Ascending aorta (tissue), 2 donors: ENCODE measurements around the gene ABCC10. TPM values are rescaled to one million over a fixed set of nuclear protein-coding genes. Genes with fewer than 3 reads are reported as not detected.
"Not testable (repeated sequence)": the region's sequence is repeated elsewhere in the genome, so short reads cannot be mapped to it uniquely, and the experiment has no call there.

Experiments used
- DNase-seq, 2 donors: peaks; one replicate each; pipeline ENCODE4 v3.0.0-alpha.2; 2019; ENCODE audit warnings: low spot score in 2 of 2
- H3K27ac ChIP-seq, 2 donors: fragments of 200-600 bp; sonication (generic); one replicate each; pipeline ENCODE4 v1.5.1; 2016 to 2017; ENCODE audit warnings: mild to moderate bottlenecking in 1 of 2
- H3K27me3 ChIP-seq: fragments of 200-600 bp; sonication (generic); one replicate; pipeline ENCODE4 v1.5.1; 2017
- H3K36me3 ChIP-seq, 2 donors: fragments of 200-600 bp; sonication (generic); one replicate each; pipeline ENCODE4 v1.5.1; 2016
- H3K4me1 ChIP-seq, 2 donors: fragments of 200-600 bp; sonication (generic); one replicate each; pipeline ENCODE4 v1.5.1; 2016 to 2017; ENCODE audit warnings: mild to moderate bottlenecking in 1 of 2
- H3K4me3 ChIP-seq, 2 donors: fragments of 200-600 bp; sonication (generic); one replicate each; pipeline ENCODE4 v1.5.1; 2016 to 2017; ENCODE audit warnings: mild to moderate bottlenecking in 1 of 2
- H3K9me3 ChIP-seq, 2 donors: fragments of 200-600 bp; sonication (generic); one replicate each; pipeline ENCODE4 v1.5.1; 2016
- CTCF ChIP-seq, 3 experiments: fragments of 200-600 bp in 2 of 3; fragments of 450-650 bp in 1 of 3; sonication (generic) in 2 of 3; IDR thresholded peaks; one replicate each; pipeline ENCODE4 v1.5.1; 2016 to 2019; ENCODE audit warnings: antibody characterized with exemption in 3 of 3, mild to moderate bottlenecking in 1 of 3, moderate library complexity in 1 of 3
- intact Hi-C: fragments of 100-400 bp; cut with DNase I; formaldehyde crosslinking; loops from one replicate; pipeline ENCODE4 v1.15.1; 2023
- total RNA-seq: library from RNA; depleted of rRNA; stranded (reverse); fragments of >200 nt; gene quantifications from one replicate; pipeline ENCODE4 v1.1.0, GENCODE V29; 2016

Gene ABCC10
- total RNA-seq, 1 donor from 2014 or later: 4.6 TPM

GRCh38 chr6:43459535-43459934 lies 32.2 kb downstream of the ABCC10 start:
- Histone ChIP-seq H3K36me3 (no peaks in the 10 kb centered on the region), H3K4me1 (peaks cover 0 to 9% of the 10 kb centered on the region in 2 donors), H3K9me3 (no peaks in the 10 kb centered on the region), H3K27me3 (peaks cover 5% of the 10 kb centered on the region), H3K27ac (no peak overlapping the region), H3K4me3 (no peak overlapping the region)
- DNase-seq: no peak
- no peak for TF ChIP-seq CTCF (IDR thresholded peaks at IDR 0.05)
- intact Hi-C loops: no loop called here

- Histone ChIP-seq H3K27me3 (peaks cover 5% of the 10 kb centered on the region), H3K27ac (no peak overlapping the region), H3K4me1 (peaks cover 0 to 5% of the 10 kb centered on the region in 2 donors), H3K36me3 (no peaks in the 10 kb centered on the region), H3K9me3 (no peaks in the 10 kb centered on the region), H3K4me3 (no peak overlapping the region)
- no peak for TF ChIP-seq CTCF (IDR thresholded peaks at IDR 0.05)
- intact Hi-C loops: no loop called here
- DNase-seq: no peak
These were observed 32.7 kb downstream of the ABCC10 start for GRCh38 chr6:43460032-43460431.

GRCh38 chr6:43461936-43462335 lies 34.6 kb downstream of the ABCC10 start:
- H3K27me3 ChIP-seq: no peaks in the 10 kb centered on the region
- no peaks in the 10 kb centered on the region for H3K36me3 ChIP-seq
- no peak for TF ChIP-seq CTCF (IDR thresholded peaks at IDR 0.05)
- H3K4me3 ChIP-seq: no peak overlapping the region
- H3K4me1 ChIP-seq: no peaks in the 10 kb centered on the region
- no peaks in the 10 kb centered on the region for H3K9me3 ChIP-seq
- intact Hi-C loops: no loop called here
- DNase-seq: no peak
- no peak overlapping the region for H3K27ac ChIP-seq

- Histone ChIP-seq H3K4me1 (no peaks in the 10 kb centered on the region), H3K36me3 (no peaks in the 10 kb centered on the region), H3K27ac (no peak overlapping the region), H3K4me3 (no peak overlapping the region), H3K27me3 (no peaks in the 10 kb centered on the region), H3K9me3 (no peaks in the 10 kb centered on the region)
- intact Hi-C loops: no loop called here
- TF ChIP-seq CTCF (IDR thresholded peaks at IDR 0.05): no peak
- no peak for DNase-seq
These were observed 37.0 kb downstream of the ABCC10 start for GRCh38 chr6:43464337-43464736.

- TF ChIP-seq CTCF (IDR thresholded peaks at IDR 0.05): no peak
- no peak for DNase-seq
- Histone ChIP-seq H3K4me1 (no peaks in the 10 kb centered on the region), H3K27ac (no peak overlapping the region), H3K4me3 (no peak overlapping the region), H3K36me3 (no peaks in the 10 kb centered on the region), H3K9me3 (no peaks in the 10 kb centered on the region), H3K27me3 (no peaks in the 10 kb centered on the region)
- intact Hi-C loops: no loop called here
These were observed 38.6 kb downstream of the ABCC10 start for GRCh38 chr6:43465948-43466347.

GRCh38 chr6:43467265-43467664 lies 39.9 kb downstream of the ABCC10 start:
- H3K9me3 ChIP-seq, H3K36me3 ChIP-seq, H3K4me3 ChIP-seq, H3K27ac ChIP-seq, intact Hi-C loops, H3K4me1 ChIP-seq, H3K27me3 ChIP-seq, DNase-seq: not testable (repeated sequence)
